Natural killer cell (primary cell): ENCODE results near the gene SAMD4A. TPM values are rescaled to one million over a fixed set of nuclear protein-coding genes. Genes with fewer than 3 reads are reported as not detected.

Experiments used
- ATAC-seq, 3 donors: fragments of 150-1000 bp in 2 of 3; fragments of 200-7000 bp in 1 of 3; cut with Tn5 transposase; 1 replicate in 1 of 3; 2 replicates in 2 of 3; pipeline ENCODE4 v1.10.0; 2021; ENCODE audit warnings: mild to moderate bottlenecking in 2 of 3, moderate library complexity in 2 of 3
- DNase-seq, 2 donors: peaks; one replicate each; pipeline versions ENCODE4 v3.0.0 to v3.0.0-alpha.2; 2013 to 2021; ENCODE audit warnings: mixed read lengths in 1 of 2
- H3K27ac ChIP-seq: one replicate; pipeline ENCODE4 v1.5.1; 2013; ENCODE audit warnings: mild to moderate bottlenecking, low read length
- H3K27me3 ChIP-seq: one replicate; pipeline ENCODE4 v1.6.1; 2013; ENCODE audit warnings: low read length; ENCODE audit not compliant: control insufficient read depth, insufficient read depth
- H3K36me3 ChIP-seq: one replicate; pipeline ENCODE4 v1.6.1; 2013; ENCODE audit warnings: low read length; ENCODE audit not compliant: control insufficient read depth, insufficient read depth
- H3K4me1 ChIP-seq: one replicate; pipeline ENCODE4 v1.6.1; 2013; ENCODE audit warnings: low read length; ENCODE audit not compliant: control insufficient read depth, insufficient read depth
- H3K4me3 ChIP-seq: one replicate; pipeline ENCODE4 v1.5.1; 2013; ENCODE audit warnings: low read length
- H3K9me3 ChIP-seq: one replicate; pipeline ENCODE4 v1.6.1; 2013; ENCODE audit warnings: low read length; ENCODE audit not compliant: control insufficient read depth, insufficient read depth
- H3K27ac Mint-ChIP-seq, 2 donors: one replicate each; pipeline ENCODE4 v1.8.0; 2022; ENCODE audit warnings: mild to moderate bottlenecking in 2 of 2, mixed read lengths in 2 of 2, moderate library complexity in 1 of 2
- H3K27me3 Mint-ChIP-seq, 2 donors: one replicate each; pipeline ENCODE4 v1.8.0; 2022; ENCODE audit warnings: low read depth in 2 of 2, mixed read lengths in 2 of 2
- H3K36me3 Mint-ChIP-seq: one replicate; pipeline ENCODE4 v1.8.0; 2022; ENCODE audit warnings: mixed read lengths
- H3K4me1 Mint-ChIP-seq, 2 donors: one replicate each; pipeline ENCODE4 v1.8.0; 2022; ENCODE audit warnings: mixed read lengths in 2 of 2
- H3K4me3 Mint-ChIP-seq: one replicate; pipeline ENCODE4 v1.8.0; 2022; ENCODE audit warnings: mild to moderate bottlenecking, moderate library complexity, mixed read lengths
- H3K9me3 Mint-ChIP-seq, 2 donors: one replicate each; pipeline ENCODE4 v1.8.0; 2022; ENCODE audit warnings: mixed read lengths in 2 of 2
- WGBS: methylation state at CpG from one replicate; pipeline ENCODE4 v1.1.7; 2013; ENCODE audit warnings: missing lambda C conversion rate; ENCODE audit not compliant: insufficient coverage; 5-methylcytosine and 5-hydroxymethylcytosine counted together
- intact Hi-C: fragments of 100-400 bp; cut with micrococcal nuclease; formaldehyde crosslinking; loops from one replicate; pipeline ENCODE4 v1.14.2; 2022
- total RNA-seq, 4 donors: library from RNA; stranded (reverse); fragments of 120-200 nt in 1 of 4; gene quantifications; one replicate each; pipeline versions ENCODE4 v1.2.3 to v1.2.4, GENCODE V29; 2013 to 2022
- TF ChIP-seq, protein P1 (sequence below): fragments of 200-600 bp; IDR thresholded peaks from one replicate; pipeline ENCODE4 v1.8.0; 2022; ENCODE audit warnings: antibody characterized with exemption

Gene SAMD4A
- total RNA-seq, 3 donors from 2014 or later (not counting 1 experiment from before 2014, with no cell fraction given), result 0.70 to 1.6 (median 1.4) TPM

DNA sequence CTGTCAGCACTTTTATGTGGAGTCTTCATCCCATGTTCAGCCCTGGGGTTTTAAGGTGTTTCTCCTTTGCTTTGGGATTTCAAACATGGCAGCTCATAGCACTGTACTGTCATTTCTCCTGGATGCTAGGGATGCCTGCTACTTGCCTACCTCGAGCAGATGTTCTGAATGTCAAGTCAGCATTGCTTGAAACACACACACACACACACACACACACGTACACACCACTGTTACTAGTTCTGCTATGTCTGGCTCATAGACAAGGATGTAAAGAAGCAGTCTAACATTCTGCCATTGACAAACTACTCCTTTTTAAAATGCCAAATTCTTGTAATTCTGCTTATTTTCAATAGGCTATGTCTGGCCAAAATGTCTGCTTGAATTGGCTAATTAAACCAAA is 72.7 kb downstream of the SAMD4A start:
- Histone ChIP-seq H3K36me3 (no peaks in the 10 kb centered on the region), H3K4me1 (no peaks in the 10 kb centered on the region), H3K27me3 (peaks cover 3% of the 10 kb centered on the region), H3K4me3 (no peak overlapping the region), H3K9me3 (no peaks in the 10 kb centered on the region), H3K27ac (no peak overlapping the region)
- Mint-ChIP-seq H3K27me3 (peaks cover 48 to 64% of the 10 kb centered on the region in 2 donors), H3K27ac (no peak overlapping the region), H3K4me3 (no peak overlapping the region), H3K36me3 (no peaks in the 10 kb centered on the region), H3K4me1 (no peaks in the 10 kb centered on the region), H3K9me3 (no peaks in the 10 kb centered on the region)
- TF ChIP-seq, protein P1, sequence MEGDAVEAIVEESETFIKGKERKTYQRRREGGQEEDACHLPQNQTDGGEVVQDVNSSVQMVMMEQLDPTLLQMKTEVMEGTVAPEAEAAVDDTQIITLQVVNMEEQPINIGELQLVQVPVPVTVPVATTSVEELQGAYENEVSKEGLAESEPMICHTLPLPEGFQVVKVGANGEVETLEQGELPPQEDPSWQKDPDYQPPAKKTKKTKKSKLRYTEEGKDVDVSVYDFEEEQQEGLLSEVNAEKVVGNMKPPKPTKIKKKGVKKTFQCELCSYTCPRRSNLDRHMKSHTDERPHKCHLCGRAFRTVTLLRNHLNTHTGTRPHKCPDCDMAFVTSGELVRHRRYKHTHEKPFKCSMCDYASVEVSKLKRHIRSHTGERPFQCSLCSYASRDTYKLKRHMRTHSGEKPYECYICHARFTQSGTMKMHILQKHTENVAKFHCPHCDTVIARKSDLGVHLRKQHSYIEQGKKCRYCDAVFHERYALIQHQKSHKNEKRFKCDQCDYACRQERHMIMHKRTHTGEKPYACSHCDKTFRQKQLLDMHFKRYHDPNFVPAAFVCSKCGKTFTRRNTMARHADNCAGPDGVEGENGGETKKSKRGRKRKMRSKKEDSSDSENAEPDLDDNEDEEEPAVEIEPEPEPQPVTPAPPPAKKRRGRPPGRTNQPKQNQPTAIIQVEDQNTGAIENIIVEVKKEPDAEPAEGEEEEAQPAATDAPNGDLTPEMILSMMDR, result no peak
- ATAC-seq (no peak), DNase-seq (no peak)
- intact Hi-C loops, result no loop called here
- WGBS, result 76% methylated on average over 2 of the region's 2 CpGs

DNA sequence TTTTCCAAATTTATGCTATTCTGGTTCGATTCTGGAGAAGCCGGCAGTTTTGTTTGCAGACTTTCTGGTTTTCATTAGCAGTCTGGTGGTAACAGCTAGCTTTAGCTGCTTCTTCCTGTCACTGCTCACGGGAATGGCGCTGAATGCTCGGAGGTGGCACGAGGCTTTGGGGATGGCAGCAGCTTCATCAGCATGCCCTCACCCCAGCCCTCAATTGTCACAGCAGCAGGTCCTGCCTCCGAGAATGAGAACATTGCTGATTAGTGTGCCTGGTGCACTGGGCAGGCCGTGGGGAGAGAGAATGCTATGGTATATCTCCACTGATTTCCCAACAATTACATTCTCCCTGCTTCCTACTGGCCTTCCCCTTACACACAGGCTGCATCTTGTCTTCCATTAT is 73.6 kb downstream of the SAMD4A start:
- ATAC-seq, result no peak
- Mint-ChIP-seq H3K36me3 (no peaks in the 10 kb centered on the region), H3K9me3 (no peaks in the 10 kb centered on the region), H3K27ac (no peak overlapping the region), H3K4me3 (no peak overlapping the region), H3K27me3 (peaks cover 48 to 64% of the 10 kb centered on the region in 2 donors), H3K4me1 (no peaks in the 10 kb centered on the region)
- H3K9me3 ChIP-seq, result no peaks in the 10 kb centered on the region
- no peak for DNase-seq
- no peak overlapping the region for H3K4me3 ChIP-seq
- H3K4me1 ChIP-seq, result no peaks in the 10 kb centered on the region
- TF ChIP-seq, protein P1, result no peak
- intact Hi-C loops, result no loop called here
- 93% methylated on average over 8 of the region's 8 CpGs for WGBS
- H3K36me3 ChIP-seq, result no peaks in the 10 kb centered on the region
- H3K27me3 ChIP-seq, result peaks cover 3% of the 10 kb centered on the region
- H3K27ac ChIP-seq, result no peak overlapping the region

DNA sequence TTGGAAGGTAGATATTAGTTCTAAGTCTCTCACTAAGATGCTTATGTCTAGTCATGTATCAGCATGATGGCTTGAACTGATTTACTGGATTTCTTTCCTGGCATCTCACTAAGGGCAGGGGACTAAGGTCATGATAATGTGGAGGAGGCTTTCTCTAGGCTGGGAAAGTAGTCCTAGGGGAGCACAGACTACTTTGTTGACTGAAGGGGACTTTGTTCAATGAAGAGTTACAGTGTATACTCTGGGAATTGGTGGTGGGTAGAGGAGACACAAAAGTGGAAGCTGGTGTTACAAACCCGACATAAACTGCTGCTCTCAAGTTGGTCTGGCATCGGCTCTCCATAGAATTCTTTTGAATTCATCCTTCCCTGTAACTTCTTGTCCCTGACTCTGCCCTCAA is 75.2 kb downstream of the SAMD4A start:
- Mint-ChIP-seq H3K4me3 (no peak overlapping the region), H3K36me3 (no peaks in the 10 kb centered on the region), H3K27me3 (peaks cover 33 to 52% of the 10 kb centered on the region in 2 donors), H3K9me3 (no peaks in the 10 kb centered on the region), H3K27ac (no peak overlapping the region), H3K4me1 (no peaks in the 10 kb centered on the region)
- Histone ChIP-seq H3K27ac (no peak overlapping the region), H3K27me3 (peaks cover 3% of the 10 kb centered on the region), H3K4me3 (no peak overlapping the region), H3K36me3 (no peaks in the 10 kb centered on the region), H3K9me3 (no peaks in the 10 kb centered on the region), H3K4me1 (no peaks in the 10 kb centered on the region)
- no peak for DNase-seq
- 100% methylated on average over 2 of the region's 2 CpGs for WGBS
- ATAC-seq, result no peak
- TF ChIP-seq, protein P1, result no peak
- intact Hi-C loops, result no loop called here
